Measurements from ENCODE around the gene SGCD. TPM values are rescaled to one million over a fixed set of nuclear protein-coding genes. Genes with fewer than 3 reads are reported as not detected.

Gene SGCD
- polyA plus RNA-seq, 1 donor (not counting 4 experiments of a cell fraction or from before 2014, with no cell fraction given), result not detected

GRCh38 chr5:156798201-156798600, 471.2 kb downstream of the SGCD start:
- TF ChIP-seq CTCF (optimal IDR thresholded peaks at IDR 0.05 in 1 of 3, IDR thresholded peaks at IDR 0.05 in 1 of 3, conservative IDR thresholded peaks at IDR 0.05 in 1 of 3; ENCODE audit: extremely low read depth in 1 of 3, insufficient read depth in 2 of 3, low read length in 3 of 3), result no peak
- TF ChIP-seq EZH2 (IDR thresholded peaks at IDR 0.05; ENCODE audit: low read length), result no peak
- Histone ChIP-seq H3K79me2 (ENCODE audit: control insufficient read depth, insufficient read depth, low read length) (no peaks in the 10 kb centered on the region), H4K20me1 (ENCODE audit: control insufficient read depth, extremely low read depth, insufficient read depth, low read length) (no peaks in the 10 kb centered on the region), H2AFZ (ENCODE audit: control insufficient read depth, low read length) (no peak overlapping the region), H3K9ac (ENCODE audit: control insufficient read depth, extremely low read depth, insufficient read depth, low read length) (no peak overlapping the region), H3K9me1 (ENCODE audit: control insufficient read depth, extremely low read depth, insufficient read depth, low read length) (no peaks in the 10 kb centered on the region), H3K4me2 (ENCODE audit: control insufficient read depth, extremely low read depth, insufficient read depth, low read depth, low read length) (no peak overlapping the region), H3K9me3 (ENCODE audit: control insufficient read depth, low read depth, low read length) (no peaks in the 10 kb centered on the region), H3K27me3 (ENCODE audit: control insufficient read depth, extremely low read depth, insufficient read depth, low read length) (no peaks in the 10 kb centered on the region), H3K36me3 (ENCODE audit: control insufficient read depth in 2 of 2, extremely low read depth in 1 of 2, insufficient read depth in 2 of 2, low read length in 2 of 2) (no peaks in the 10 kb centered on the region), H3K27ac (ENCODE audit: control insufficient read depth, insufficient read depth, low read length) (no peak overlapping the region), H3K4me3 (ENCODE audit: control insufficient read depth in 2 of 3, extremely low read depth in 1 of 3, insufficient read depth in 2 of 3, low read depth in 1 of 3, low read length in 3 of 3) (no peak overlapping the region), H3K4me1 (ENCODE audit: control insufficient read depth, extremely low read depth, insufficient read depth, low read length) (no peaks in the 10 kb centered on the region)
- dilution Hi-C loops (cut with MboI; ENCODE audit: extremely low pct_ligation_motif_present, low sequenced_read_pairs), result no loop called here
- FAIRE-seq (no peak), DNase-seq (ENCODE audit: low read depth, low spot score) (no peak)

- H3K79me2 ChIP-seq (ENCODE audit: control insufficient read depth, insufficient read depth, low read length), result no peaks in the 10 kb centered on the region
- FAIRE-seq, result no peak
- dilution Hi-C loops (cut with MboI; ENCODE audit: extremely low pct_ligation_motif_present, low sequenced_read_pairs), result no loop called here
- H3K9me1 ChIP-seq (ENCODE audit: control insufficient read depth, extremely low read depth, insufficient read depth, low read length), result no peaks in the 10 kb centered on the region
- no peak for DNase-seq (ENCODE audit: low read depth, low spot score)
- H3K27ac ChIP-seq (ENCODE audit: control insufficient read depth, insufficient read depth, low read length), result no peak overlapping the region
- no peak overlapping the region for H3K4me3 ChIP-seq (ENCODE audit: control insufficient read depth in 2 of 3, extremely low read depth in 1 of 3, insufficient read depth in 2 of 3, low read depth in 1 of 3, low read length in 3 of 3)
- H3K27me3 ChIP-seq (ENCODE audit: control insufficient read depth, extremely low read depth, insufficient read depth, low read length), result no peaks in the 10 kb centered on the region
- no peaks in the 10 kb centered on the region for H3K9me3 ChIP-seq (ENCODE audit: control insufficient read depth, low read depth, low read length)
- TF ChIP-seq CTCF (optimal IDR thresholded peaks at IDR 0.05 in 1 of 3, IDR thresholded peaks at IDR 0.05 in 1 of 3, conservative IDR thresholded peaks at IDR 0.05 in 1 of 3; ENCODE audit: extremely low read depth in 1 of 3, insufficient read depth in 2 of 3, low read length in 3 of 3) (no peak), EZH2 (IDR thresholded peaks at IDR 0.05; ENCODE audit: low read length) (no peak)
- H2AFZ ChIP-seq (ENCODE audit: control insufficient read depth, low read length), result no peak overlapping the region
- no peak overlapping the region for H3K4me2 ChIP-seq (ENCODE audit: control insufficient read depth, extremely low read depth, insufficient read depth, low read depth, low read length)
- H3K36me3 ChIP-seq (ENCODE audit: control insufficient read depth in 2 of 2, extremely low read depth in 1 of 2, insufficient read depth in 2 of 2, low read length in 2 of 2), result no peaks in the 10 kb centered on the region
- H3K9ac ChIP-seq (ENCODE audit: control insufficient read depth, extremely low read depth, insufficient read depth, low read length), result no peak overlapping the region
- no peaks in the 10 kb centered on the region for H3K4me1 ChIP-seq (ENCODE audit: control insufficient read depth, extremely low read depth, insufficient read depth, low read length)
- H4K20me1 ChIP-seq (ENCODE audit: control insufficient read depth, extremely low read depth, insufficient read depth, low read length), result no peaks in the 10 kb centered on the region
These were observed 472.2 kb downstream of the SGCD start for GRCh38 chr5:156799171-156799570.
